HepG2 (cell line): ENCODE results near the gene KMT5C. TPM values are rescaled to one million over a fixed set of nuclear protein-coding genes. Genes with fewer than 3 reads are reported as not detected.

Experiments
- FOXO1 ChIP-seq: sonication (generic); formaldehyde crosslinking; IDR thresholded peaks from 2 replicates; pipeline ENCODE4 v1.4.0; 2020; ENCODE audit warnings: missing genetic modification reagents
- KDM4B ChIP-seq: sonication (generic); formaldehyde crosslinking; IDR thresholded peaks from 2 replicates; pipeline ENCODE4 v1.4.0; 2020; ENCODE audit warnings: missing genetic modification reagents
- MAZ ChIP-seq, 2 experiments: sonication (generic) in 1 of 2; formaldehyde crosslinking in 1 of 2; IDR thresholded peaks; 2 replicates each; pipeline versions ENCODE4 v1.5.0 to v1.6.1; 2012 to 2020; ENCODE audit warnings: low read depth in 2 of 2, mild to moderate bottlenecking in 2 of 2, borderline replicate concordance in 1 of 2, improper control_type of control experiment in 1 of 2, low read length in 1 of 2, missing genetic modification reagents in 1 of 2, moderate library complexity in 1 of 2
- RBM39 ChIP-seq: fragments of 200-400 bp; formaldehyde crosslinking; IDR thresholded peaks from one replicate; pipeline ENCODE4 v1.6.1; 2018; ENCODE audit warnings: antibody characterized with exemption, mild to moderate bottlenecking, low read depth, low read length; ENCODE audit not compliant: poor library complexity, severe bottlenecking
- YEATS4 ChIP-seq: sonication (generic); formaldehyde crosslinking; IDR thresholded peaks from 2 replicates; pipeline ENCODE4 v1.4.0; 2020; ENCODE audit warnings: missing genetic modification reagents, borderline replicate concordance
- ZNF75D ChIP-seq: sonication (generic); formaldehyde crosslinking; IDR thresholded peaks from 2 replicates; pipeline ENCODE4 v1.8.1; 2023; ENCODE audit warnings: missing genetic modification reagents, mild to moderate bottlenecking, borderline replicate concordance
- ZNF850 ChIP-seq: sonication (generic); formaldehyde crosslinking; conservative IDR thresholded peaks from 2 replicates; pipeline ENCODE4 v1.9.0; 2021; ENCODE audit warnings: mild to moderate bottlenecking, missing genetic modification reagents
- ZZZ3 ChIP-seq: sonication (generic); formaldehyde crosslinking; IDR thresholded peaks from 2 replicates; pipeline ENCODE4 v1.4.0; 2020; ENCODE audit warnings: missing genetic modification reagents, mild to moderate bottlenecking, borderline replicate concordance
- polyA plus RNA-seq, 8 experiments: library from polyadenylated mRNA; depleted of rRNA in 3 of 8; stranded (reverse) in 7 of 8; unstranded in 1 of 8; fragments of >200 nt; fragmentation: Illumina TruSeq in 4 of 8; extraction: Trizol in 4 of 8; gene quantifications; 2 replicates each; pipeline versions ENCODE4 v1.2.1 to v1.2.3, GENCODE V29; 2011 to 2016; ENCODE audit warnings: low read depth in 4 of 8, missing spikeins in 1 of 8, mixed read lengths in 1 of 8; ENCODE audit not compliant: insufficient read depth in 1 of 8
- total RNA-seq, 5 experiments: library from RNA; depleted of rRNA; stranded (reverse); fragments of >200 nt; fragmentation: Illumina TruSeq; extraction: Trizol; gene quantifications; 2 replicates each; pipeline ENCODE4 v1.2.3, GENCODE V29; 2016; ENCODE audit warnings: low read depth in 1 of 5
- TF ChIP-seq, protein P1 (sequence below): sonication (generic); formaldehyde crosslinking; IDR thresholded peaks from 2 replicates; pipeline ENCODE4 v1.5.1; 2020; ENCODE audit warnings: missing genetic modification reagents, mild to moderate bottlenecking, borderline replicate concordance
- TF ChIP-seq, protein P2 (sequence below): sonication (generic); formaldehyde crosslinking; conservative IDR thresholded peaks from 2 replicates; pipeline ENCODE4 v1.4.0; 2020; ENCODE audit warnings: mild to moderate bottlenecking, missing genetic modification reagents, moderate library complexity
- TF ChIP-seq, protein P3 (sequence below): sonication (generic); formaldehyde crosslinking; IDR thresholded peaks from 2 replicates; pipeline ENCODE4 v1.4.0; 2020; ENCODE audit warnings: missing genetic modification reagents
- TF ChIP-seq, protein P4 (sequence below): sonication (generic); formaldehyde crosslinking; conservative IDR thresholded peaks from 2 replicates; pipeline ENCODE4 v1.4.0; 2020; ENCODE audit warnings: missing genetic modification reagents
- TF ChIP-seq, protein P5 (sequence below): sonication (generic); formaldehyde crosslinking; conservative IDR thresholded peaks from 2 replicates; pipeline ENCODE4 v1.4.0; 2020; ENCODE audit warnings: missing genetic modification reagents

The KMT5C gene
- total and polyA plus RNA-seq, 2 of the 13 experiments (the other 11 are each of a cell fraction or from before 2014, with no cell fraction given), result 5.5 to 9.0 TPM

DNA sequence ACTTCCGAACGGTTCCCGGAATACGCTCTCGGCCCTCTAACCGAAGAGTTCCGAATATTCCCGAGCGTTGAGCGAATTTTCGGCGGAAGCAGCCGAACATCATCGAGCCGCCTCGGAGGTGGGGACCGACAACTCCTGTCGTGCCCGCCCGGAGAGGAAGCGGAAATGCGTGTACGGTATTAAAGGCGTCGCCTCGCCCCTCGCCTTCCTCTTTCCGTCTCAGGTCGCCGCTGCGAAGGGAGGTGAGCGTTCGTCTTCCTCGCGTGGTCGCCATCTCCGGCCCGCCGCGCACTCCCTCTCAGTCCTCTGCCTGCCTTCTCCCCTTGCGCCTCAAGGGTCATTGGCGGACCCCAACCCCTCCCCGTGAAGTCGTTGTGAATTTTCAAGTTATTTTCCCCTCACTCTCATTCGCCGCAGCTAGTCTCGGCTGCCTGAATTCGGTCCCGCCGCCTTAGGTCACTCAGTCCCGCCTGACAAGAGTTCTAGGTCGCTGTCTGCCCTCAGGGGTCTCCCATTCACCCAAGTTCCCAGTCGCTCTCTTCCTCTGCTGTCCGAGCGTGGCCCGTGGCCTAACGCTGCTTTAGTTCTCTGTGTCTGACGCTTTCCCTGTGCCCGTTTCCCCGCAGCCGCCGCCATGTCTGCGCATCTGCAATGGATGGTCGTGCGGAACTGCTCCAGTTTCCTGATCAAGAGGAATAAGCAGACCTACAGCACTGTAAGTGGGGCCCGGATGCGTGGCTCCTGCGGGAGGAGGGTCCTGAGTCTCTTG is 46.2 kb downstream of the KMT5C start, which contains the start of gene RPL28 (continued):
- TF ChIP-seq MAZ (IDR thresholded peaks at IDR 0.05; ENCODE audit: borderline replicate concordance, low read depth, low read length), result no peak
- peak; percentile 88 for TF ChIP-seq MAZ (CRISPR knock-in tag; IDR thresholded peaks at IDR 0.05; ENCODE audit: low read depth)
- TF ChIP-seq RBM39, result peak; percentile 72
- TF ChIP-seq, protein P1, sequence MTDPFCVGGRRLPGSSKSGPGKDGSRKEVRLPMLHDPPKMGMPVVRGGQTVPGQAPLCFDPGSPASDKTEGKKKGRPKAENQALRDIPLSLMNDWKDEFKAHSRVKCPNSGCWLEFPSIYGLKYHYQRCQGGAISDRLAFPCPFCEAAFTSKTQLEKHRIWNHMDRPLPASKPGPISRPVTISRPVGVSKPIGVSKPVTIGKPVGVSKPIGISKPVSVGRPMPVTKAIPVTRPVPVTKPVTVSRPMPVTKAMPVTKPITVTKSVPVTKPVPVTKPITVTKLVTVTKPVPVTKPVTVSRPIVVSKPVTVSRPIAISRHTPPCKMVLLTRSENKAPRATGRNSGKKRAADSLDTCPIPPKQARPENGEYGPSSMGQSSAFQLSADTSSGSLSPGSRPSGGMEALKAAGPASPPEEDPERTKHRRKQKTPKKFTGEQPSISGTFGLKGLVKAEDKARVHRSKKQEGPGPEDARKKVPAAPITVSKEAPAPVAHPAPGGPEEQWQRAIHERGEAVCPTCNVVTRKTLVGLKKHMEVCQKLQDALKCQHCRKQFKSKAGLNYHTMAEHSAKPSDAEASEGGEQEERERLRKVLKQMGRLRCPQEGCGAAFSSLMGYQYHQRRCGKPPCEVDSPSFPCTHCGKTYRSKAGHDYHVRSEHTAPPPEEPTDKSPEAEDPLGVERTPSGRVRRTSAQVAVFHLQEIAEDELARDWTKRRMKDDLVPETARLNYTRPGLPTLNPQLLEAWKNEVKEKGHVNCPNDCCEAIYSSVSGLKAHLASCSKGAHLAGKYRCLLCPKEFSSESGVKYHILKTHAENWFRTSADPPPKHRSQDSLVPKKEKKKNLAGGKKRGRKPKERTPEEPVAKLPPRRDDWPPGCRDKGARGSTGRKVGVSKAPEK (CRISPR knock-in tag), result 0 out of 2 replicates have a peak, but pooled peaks have one; percentile 29
- TF ChIP-seq ZNF75D (CRISPR knock-in tag), result peak; percentile 91; the same call in 1 of the 2 replicates
- TF ChIP-seq, protein P2, sequence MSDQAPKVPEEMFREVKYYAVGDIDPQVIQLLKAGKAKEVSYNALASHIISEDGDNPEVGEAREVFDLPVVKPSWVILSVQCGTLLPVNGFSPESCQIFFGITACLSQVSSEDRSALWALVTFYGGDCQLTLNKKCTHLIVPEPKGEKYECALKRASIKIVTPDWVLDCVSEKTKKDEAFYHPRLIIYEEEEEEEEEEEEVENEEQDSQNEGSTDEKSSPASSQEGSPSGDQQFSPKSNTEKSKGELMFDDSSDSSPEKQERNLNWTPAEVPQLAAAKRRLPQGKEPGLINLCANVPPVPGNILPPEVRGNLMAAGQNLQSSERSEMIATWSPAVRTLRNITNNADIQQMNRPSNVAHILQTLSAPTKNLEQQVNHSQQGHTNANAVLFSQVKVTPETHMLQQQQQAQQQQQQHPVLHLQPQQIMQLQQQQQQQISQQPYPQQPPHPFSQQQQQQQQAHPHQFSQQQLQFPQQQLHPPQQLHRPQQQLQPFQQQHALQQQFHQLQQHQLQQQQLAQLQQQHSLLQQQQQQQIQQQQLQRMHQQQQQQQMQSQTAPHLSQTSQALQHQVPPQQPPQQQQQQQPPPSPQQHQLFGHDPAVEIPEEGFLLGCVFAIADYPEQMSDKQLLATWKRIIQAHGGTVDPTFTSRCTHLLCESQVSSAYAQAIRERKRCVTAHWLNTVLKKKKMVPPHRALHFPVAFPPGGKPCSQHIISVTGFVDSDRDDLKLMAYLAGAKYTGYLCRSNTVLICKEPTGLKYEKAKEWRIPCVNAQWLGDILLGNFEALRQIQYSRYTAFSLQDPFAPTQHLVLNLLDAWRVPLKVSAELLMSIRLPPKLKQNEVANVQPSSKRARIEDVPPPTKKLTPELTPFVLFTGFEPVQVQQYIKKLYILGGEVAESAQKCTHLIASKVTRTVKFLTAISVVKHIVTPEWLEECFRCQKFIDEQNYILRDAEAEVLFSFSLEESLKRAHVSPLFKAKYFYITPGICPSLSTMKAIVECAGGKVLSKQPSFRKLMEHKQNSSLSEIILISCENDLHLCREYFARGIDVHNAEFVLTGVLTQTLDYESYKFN, result 0 out of 2 replicates have a peak, but pooled peaks have one; percentile 12
- TF ChIP-seq, protein P3, sequence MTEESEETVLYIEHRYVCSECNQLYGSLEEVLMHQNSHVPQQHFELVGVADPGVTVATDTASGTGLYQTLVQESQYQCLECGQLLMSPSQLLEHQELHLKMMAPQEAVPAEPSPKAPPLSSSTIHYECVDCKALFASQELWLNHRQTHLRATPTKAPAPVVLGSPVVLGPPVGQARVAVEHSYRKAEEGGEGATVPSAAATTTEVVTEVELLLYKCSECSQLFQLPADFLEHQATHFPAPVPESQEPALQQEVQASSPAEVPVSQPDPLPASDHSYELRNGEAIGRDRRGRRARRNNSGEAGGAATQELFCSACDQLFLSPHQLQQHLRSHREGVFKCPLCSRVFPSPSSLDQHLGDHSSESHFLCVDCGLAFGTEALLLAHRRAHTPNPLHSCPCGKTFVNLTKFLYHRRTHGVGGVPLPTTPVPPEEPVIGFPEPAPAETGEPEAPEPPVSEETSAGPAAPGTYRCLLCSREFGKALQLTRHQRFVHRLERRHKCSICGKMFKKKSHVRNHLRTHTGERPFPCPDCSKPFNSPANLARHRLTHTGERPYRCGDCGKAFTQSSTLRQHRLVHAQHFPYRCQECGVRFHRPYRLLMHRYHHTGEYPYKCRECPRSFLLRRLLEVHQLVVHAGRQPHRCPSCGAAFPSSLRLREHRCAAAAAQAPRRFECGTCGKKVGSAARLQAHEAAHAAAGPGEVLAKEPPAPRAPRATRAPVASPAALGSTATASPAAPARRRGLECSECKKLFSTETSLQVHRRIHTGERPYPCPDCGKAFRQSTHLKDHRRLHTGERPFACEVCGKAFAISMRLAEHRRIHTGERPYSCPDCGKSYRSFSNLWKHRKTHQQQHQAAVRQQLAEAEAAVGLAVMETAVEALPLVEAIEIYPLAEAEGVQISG (CRISPR knock-in tag), result peak; percentile 88
- TF ChIP-seq, protein P4, sequence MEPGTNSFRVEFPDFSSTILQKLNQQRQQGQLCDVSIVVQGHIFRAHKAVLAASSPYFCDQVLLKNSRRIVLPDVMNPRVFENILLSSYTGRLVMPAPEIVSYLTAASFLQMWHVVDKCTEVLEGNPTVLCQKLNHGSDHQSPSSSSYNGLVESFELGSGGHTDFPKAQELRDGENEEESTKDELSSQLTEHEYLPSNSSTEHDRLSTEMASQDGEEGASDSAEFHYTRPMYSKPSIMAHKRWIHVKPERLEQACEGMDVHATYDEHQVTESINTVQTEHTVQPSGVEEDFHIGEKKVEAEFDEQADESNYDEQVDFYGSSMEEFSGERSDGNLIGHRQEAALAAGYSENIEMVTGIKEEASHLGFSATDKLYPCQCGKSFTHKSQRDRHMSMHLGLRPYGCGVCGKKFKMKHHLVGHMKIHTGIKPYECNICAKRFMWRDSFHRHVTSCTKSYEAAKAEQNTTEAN (CRISPR knock-in tag), result 0 out of 2 replicates have a peak, but pooled peaks have one; percentile 49
- peak; percentile 94; the same call in 1 of the 2 replicates for TF ChIP-seq ZZZ3 (CRISPR knock-in tag)
- TF ChIP-seq FOXO1 (CRISPR knock-in tag), result 0 out of 2 replicates have a peak, but pooled peaks have one; percentile 11
- peak; percentile 39 for TF ChIP-seq YEATS4 (CRISPR knock-in tag)
- TF ChIP-seq KDM4B (CRISPR knock-in tag), result no peak
- TF ChIP-seq, protein P5, sequence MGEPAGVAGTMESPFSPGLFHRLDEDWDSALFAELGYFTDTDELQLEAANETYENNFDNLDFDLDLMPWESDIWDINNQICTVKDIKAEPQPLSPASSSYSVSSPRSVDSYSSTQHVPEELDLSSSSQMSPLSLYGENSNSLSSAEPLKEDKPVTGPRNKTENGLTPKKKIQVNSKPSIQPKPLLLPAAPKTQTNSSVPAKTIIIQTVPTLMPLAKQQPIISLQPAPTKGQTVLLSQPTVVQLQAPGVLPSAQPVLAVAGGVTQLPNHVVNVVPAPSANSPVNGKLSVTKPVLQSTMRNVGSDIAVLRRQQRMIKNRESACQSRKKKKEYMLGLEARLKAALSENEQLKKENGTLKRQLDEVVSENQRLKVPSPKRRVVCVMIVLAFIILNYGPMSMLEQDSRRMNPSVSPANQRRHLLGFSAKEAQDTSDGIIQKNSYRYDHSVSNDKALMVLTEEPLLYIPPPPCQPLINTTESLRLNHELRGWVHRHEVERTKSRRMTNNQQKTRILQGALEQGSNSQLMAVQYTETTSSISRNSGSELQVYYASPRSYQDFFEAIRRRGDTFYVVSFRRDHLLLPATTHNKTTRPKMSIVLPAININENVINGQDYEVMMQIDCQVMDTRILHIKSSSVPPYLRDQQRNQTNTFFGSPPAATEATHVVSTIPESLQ, result 0 out of 2 replicates have a peak, but pooled peaks have one; percentile 57
- no peak for TF ChIP-seq ZNF850 (CRISPR knock-in tag)
